RPMI8226 (cell line): Measurements from ENCODE around the gene SEMA4G.

ENCODE experiments used
- DNase-seq: peaks from one replicate; pipeline ENCODE4 v3.0.0-alpha.2; 2015

SEMA4G gene

DNA sequence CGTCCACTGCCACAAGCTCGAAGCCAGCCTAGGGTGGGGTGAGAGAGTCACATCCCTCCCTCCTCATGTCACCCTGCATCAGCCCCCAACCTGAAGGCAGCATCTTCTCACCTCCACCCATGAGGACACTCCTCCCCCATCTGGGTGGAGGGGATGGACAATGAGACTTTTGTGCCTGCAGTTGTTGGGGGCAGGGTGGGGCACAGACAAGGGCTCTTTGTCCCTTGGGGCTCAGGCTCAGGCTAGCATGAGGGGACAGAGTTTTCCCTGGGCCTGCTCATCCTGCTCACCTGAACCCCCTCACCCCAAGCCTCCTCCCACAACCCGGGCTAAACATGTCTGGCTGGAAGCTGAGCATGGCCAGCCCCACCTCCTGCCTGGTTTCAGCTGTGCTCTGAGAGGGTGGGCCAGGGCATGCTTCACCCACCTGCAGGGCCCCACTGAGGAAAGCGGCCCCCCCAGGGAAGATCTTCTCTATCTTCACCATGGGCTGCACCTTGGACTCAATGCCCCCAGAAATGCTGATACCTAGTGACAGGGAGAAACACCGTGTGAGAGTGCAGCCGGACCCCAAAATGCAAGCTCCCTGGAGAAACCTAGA lies 39.6 kb downstream of the SEMA4G start:
- no peak for DNase-seq

DNA sequence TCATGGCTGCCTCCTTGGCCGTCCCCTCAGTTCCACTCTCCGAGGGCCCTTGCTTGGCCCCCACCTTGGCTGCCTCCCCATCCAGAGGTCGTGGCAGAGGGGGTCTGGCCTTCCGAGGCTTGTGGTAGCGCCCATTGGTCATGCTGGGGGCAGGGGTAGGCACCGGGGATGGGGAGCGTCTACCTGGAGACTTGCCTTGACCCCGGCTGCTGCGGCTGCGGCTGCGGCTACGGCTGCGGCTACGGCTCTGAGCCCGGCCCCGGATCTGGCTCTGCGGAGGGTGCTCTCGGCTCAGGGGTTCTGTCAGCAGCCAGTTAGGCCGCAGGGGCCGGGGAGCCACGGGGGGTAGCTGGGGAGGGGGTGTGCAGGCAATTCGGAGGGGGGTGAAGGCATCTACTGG lies 41.0 kb downstream of the SEMA4G start:
- no peak for DNase-seq

DNA sequence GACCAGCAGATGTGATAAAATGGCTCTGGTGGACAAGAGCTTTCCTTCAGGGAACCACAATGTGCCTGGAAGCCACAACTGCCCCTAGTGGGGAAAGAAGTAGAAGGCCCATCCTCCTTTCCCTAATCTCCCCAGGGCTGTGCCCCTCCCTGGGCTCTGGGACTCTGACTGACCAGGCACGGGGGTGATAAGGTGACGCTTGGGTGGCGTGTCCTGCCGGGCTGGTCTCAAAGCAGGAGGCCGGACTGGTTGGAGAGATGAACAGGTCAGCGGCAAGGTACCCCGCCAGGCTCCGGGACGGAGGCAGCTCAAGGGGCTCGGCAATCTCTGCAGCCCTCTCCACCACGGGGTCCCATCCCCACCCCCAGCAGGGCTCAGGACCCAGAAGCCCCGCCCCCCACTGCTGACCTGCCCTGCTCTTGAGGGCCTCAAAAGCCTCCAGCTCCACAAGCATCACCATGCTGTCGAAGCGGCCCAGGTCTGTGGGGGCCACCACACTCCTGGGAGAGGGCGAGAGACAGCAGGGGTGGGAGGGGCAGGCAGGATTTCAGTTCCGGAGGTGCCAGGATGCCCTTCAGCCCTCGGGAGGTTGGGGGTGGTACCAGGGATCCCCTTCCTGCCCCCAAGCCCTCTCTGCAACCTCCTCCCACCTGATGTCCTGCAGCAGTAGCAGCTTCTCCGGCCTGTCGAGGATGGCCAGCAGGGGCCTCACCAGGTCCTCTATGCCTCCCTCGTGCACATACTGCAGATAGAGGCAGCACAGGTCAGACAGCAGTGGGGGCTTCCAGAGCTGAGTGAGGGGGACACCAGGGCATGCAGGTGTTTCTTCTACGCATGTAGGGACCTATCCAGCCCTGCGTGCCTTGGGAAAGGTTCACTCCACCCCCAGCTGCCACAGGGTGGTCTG lies 42.5 kb downstream of the SEMA4G start:
- DNase-seq: no peak

DNA sequence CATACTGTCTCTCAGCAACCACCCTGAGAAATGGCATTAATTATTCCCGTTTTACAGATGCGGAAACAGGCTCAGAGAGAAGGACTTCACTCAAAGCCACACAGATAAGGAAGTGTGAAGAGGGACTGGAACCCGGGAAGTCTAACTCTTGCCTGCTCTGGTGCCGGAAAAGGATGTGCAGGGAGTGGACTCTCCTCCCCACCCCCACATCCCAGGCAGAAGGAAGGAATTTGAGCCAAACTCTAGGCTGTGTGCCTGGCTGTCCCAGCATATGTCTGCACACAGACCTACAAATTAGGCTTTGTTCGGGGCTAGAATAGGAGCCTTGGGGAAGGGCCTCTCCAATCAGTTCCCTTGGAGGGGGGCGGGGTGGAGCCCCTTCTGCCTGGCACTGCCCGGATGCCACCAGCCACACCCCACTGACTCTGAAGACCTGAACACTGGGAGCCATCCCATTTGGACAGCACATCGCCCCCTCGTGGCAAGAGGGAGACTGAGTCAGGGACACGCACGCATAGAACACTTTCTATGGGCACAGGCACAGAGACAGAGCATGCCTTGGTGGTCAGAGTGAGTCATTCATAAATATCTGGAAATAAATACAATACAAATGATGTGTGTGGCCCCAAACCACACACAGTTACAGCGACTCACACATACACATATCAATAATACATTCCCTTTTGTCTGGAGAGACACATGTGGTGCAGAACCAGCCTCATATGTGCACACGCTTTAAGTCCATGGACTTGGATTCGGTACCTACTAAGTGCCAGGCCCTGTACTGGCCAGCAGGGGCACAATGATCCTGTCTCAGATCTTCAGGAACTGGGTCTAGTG lies 43.4 kb downstream of the SEMA4G start:
- peak; percentile 80 for DNase-seq

DNA sequence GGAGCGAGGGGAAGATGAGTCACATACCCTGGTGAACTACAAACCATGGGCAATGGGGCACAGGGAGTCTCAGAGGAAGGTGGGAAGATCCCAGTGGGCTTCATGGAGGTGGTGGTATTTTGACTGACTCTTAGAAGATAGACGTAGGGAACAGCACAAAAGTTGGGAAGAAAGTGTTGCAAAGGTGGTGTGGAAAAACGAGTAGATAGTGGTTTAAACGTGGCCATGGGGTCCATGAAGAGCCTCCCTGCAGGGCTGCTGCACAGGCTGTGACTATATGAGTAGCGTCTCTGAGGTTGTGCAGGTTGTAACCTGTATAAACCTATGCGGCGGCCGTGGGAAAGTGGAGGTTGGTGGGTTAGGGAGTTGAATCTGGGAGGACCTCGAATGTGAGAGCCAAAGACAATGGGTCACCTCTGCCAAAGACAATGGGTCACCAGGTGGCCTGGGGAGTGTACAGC lies 44.1 kb downstream of the SEMA4G start:
- DNase-seq: no peak

DNA sequence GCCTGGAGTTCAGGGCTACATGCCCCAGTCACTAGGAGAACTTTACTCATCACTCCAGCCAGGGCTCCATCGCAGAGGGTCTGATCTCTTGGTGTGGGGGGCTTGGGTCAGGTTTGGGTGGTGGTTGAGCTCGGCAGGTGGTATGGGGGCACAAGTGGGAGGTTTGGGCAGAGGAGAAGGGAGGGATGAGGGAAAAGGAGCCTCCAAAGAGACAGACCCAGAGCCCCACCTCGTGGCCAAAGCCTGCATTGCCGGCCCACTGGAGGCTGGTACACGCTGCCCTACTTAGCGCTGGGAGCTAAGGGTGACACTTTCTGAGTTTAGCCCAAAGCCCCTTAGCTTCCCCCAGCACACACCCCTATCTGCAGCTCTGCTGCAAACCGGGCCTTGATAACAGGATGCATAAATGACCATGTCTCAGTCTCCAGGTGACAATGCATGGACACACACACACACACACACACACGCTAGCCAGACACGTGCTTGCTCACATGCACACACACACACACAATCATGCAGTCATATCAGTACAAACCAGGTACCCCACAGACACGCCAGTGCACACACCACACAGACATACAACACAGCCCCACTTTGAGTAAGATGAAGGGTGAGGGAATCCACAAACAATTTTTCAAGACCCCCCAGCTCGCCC lies 45.1 kb downstream of the SEMA4G start:
- peak; percentile 58 for DNase-seq

DNA sequence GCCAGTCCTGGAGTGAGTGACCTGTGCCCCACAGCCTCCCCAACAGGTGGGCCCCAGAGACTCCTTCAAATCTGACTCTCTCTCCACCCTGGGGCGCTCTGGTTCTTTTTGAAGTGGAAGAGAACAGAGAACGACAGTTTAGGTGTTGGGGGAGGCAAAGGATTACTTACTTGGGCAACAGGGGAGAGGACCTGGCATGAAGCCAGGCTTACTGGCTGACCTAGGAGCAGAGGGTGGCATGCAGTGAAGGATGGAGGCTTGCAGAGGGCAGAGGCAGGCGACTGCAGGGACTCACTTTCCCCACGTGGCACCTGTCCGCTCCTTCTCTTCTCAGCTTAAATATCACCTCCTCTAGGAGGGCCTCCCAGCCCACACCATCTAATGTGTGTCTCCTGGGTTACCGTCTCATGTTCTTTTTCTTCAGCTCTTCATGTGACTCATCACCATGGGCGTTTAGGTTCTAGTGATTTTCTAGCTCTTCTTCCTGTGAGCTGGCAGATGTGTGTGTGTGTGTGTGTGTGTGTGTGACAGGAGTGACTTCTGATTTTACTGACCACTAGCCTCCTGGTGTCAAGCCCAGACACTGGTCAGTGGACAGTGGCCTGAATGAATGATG lies 45.8 kb downstream of the SEMA4G start:
- no peak for DNase-seq

DNA sequence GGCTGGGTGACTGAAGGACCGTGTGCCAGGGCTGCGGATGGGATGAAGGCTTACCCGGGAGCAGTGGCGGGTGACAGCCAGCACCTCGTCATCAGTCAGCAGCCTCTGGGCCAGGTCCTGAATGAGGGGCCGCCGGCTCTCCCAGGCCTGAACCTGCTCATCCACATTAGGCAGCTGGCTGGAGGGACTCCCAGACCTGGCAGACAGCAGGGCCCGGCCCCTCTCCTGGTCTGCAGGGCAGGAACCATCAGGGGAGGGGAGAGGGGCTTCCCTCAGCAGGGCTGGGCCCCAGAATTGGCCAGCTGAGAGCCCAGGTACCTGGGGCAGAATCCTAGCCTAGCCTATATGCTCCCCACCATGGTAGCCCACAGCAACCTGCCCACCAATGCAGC lies 46.3 kb downstream of the SEMA4G start:
- DNase-seq: no peak

DNA sequence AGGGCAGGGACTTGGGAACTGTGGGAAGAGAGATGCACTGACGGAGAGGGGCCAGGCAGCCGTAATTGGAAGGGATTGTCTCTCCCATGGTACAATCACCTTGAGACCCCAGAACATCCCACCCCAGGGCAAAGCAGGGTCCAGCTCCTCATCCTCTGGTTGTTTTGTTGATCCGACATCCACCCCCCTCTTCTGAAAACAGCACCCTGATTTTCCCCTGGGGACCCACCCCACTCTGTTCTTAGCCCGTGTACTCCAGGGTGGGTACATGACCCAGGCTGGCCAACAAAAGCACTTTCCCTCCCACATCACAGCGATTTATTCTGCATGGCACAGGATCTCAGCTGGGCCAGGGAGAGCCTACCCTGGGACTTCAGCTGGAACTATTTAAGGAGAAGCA lies 47.5 kb downstream of the SEMA4G start:
- no peak for DNase-seq

DNA sequence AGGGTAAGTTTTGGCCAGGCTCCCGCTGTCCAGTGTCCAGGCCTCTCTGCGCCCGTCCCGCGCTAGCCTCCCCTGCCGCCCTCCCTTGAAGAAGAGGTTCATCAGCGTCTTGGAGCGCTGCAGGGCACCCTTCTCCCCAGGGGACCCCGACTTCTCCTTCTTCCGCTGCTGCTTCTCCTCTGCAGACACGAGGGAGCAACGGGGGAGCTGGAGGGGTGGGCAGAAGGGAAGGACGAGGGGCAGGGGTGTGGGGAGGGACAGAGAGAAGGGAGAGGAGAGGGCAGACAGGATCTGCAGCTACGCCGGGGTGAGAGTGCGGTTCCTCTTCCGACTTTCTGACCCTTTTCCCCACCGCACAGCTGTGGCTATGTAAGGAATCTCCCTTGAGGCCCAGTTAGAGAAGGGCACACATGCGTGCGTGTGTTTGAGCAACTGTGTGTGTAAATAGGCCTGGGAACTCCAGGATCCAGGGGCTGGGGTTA lies 48.9 kb downstream of the SEMA4G start:
- no peak for DNase-seq

DNA sequence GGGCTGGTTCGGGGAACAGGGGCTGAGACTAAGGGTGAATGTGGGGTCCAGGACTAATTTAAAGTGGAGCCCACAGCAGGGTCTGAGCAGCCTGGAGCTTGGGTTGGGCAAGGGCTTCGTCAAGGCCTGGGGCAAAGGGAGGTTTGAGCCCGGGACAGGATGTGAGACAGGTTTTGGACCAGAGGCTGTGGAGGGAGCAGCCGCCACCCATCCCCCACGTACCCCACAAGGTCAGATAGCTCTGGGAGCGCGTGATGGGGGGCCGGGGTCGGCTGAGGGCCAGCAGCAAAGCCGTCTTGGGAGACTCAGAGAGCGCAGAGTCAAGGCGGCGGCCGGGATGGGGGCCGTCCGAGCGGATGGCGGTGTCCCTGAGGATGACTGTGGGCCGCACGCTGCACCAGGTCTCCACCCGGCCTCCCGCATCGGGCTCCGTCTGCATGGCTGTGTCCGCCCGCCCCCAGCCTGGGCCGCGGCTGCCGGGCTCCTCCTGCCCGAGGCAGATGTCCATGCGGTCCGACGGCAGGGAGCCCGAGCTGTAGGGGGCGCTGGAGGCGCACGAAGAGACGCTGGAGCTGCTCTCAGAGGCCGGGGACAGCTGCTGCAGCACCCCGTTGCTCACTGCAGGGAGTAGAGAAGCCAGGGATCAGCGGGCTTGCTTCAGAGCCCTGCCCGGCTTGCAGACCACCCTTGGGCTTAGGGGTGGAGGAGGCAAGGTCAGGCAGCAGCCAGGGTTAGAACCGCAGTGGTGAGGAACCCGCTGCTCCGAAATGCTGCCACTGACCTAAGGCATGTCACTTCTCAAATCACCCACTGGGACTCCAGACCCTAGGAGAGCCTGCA lies 49.5 kb downstream of the SEMA4G start:
- peak; percentile 86 for DNase-seq
